Measurements from ENCODE around the gene SPNS2. TPM values are rescaled to one million over a fixed set of nuclear protein-coding genes. Genes with fewer than 3 reads are reported as not detected.

Gene SPNS2
- total RNA-seq, 2 donors from 2014 or later = 19.2 to 58.0 TPM

DNA sequence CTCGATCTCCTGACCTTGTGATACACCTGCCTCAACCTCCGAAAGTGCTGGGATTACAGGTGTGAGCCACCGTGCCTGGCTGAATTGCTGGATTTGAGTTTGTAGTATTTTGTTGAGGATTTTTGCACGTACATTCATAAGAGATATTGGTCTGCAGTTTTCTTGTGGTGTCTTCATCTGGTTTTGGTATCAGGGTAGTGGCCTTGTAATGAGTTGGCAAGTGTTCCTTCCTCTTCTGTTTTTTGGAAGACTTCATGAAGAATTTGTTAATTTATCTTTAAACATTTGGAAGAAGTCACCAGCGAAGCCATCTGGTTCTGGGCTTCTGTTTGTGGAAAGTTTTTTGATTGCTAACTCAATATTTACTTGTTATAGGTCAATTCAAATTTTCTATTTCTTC is 38.0 kb upstream of the SPNS2 start:
- no peak for TF ChIP-seq POLR2A (IDR thresholded peaks at IDR 0.05)
- TF ChIP-seq, protein P1, sequence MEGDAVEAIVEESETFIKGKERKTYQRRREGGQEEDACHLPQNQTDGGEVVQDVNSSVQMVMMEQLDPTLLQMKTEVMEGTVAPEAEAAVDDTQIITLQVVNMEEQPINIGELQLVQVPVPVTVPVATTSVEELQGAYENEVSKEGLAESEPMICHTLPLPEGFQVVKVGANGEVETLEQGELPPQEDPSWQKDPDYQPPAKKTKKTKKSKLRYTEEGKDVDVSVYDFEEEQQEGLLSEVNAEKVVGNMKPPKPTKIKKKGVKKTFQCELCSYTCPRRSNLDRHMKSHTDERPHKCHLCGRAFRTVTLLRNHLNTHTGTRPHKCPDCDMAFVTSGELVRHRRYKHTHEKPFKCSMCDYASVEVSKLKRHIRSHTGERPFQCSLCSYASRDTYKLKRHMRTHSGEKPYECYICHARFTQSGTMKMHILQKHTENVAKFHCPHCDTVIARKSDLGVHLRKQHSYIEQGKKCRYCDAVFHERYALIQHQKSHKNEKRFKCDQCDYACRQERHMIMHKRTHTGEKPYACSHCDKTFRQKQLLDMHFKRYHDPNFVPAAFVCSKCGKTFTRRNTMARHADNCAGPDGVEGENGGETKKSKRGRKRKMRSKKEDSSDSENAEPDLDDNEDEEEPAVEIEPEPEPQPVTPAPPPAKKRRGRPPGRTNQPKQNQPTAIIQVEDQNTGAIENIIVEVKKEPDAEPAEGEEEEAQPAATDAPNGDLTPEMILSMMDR (IDR thresholded peaks at IDR 0.05) = no peak
- Histone ChIP-seq H3K27ac (no peak overlapping the region), H3K9me3 (no peaks in the 10 kb centered on the region), H3K36me3 (replicated peaks in 1 of 2; ENCODE audit: insufficient read depth in 1 of 2, low read depth in 2 of 2) (no peaks in the 10 kb centered on the region), H3K4me1 (no peaks in the 10 kb centered on the region), H3K4me3 (no peak overlapping the region), H3K27me3 (no peaks in the 10 kb centered on the region)
- no peak for ATAC-seq
- intact Hi-C loops (cut with DNase I) = no loop called here
- no peak for DNase-seq
- 76% methylated on average over 5 of the region's 5 CpGs for WGBS, 2 donors

DNA sequence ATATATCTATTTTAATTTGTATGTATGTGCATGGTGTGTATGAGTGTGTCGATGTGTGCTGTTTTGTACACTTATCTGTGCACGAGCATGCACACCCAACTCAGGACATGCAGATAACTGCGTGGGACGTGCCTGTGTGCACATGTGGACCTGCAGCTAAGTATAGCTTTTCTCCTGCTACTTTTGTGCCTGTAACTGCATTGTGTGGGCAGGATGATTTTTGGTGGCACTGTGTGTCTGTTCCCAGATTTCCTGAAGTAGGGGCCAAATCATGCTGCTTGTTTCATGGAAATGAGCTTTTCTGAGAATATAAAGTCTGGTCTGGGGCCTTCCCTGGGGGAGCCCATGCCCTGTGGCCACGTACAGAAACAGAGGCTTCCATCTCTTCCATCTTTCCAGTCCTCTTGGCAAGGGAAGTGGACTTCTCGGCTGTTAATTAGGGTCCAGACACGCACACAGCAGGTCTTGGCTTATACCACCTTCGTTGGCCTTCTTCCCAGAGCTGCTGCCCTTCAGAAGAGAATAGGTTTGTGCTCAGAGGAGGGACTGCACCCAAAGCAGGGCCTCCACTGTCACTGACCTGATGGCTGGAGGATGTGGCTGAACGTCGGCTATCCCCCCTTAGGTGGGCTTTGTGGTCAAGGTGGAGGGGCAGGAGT is 34.7 kb upstream of the SPNS2 start:
- 60 to 73% methylated on average over 10 of the region's 10 CpGs for WGBS, 2 donors
- ATAC-seq (no peak), DNase-seq (no peak)
- Histone ChIP-seq H3K4me1 (no peaks in the 10 kb centered on the region), H3K27ac (no peak overlapping the region), H3K27me3 (no peaks in the 10 kb centered on the region), H3K36me3 (replicated peaks in 1 of 2; ENCODE audit: insufficient read depth in 1 of 2, low read depth in 2 of 2) (no peaks in the 10 kb centered on the region), H3K9me3 (no peaks in the 10 kb centered on the region), H3K4me3 (no peak overlapping the region)
- intact Hi-C loops (cut with DNase I) = no loop called here
- TF ChIP-seq POLR2A (IDR thresholded peaks at IDR 0.05) = no peak
- TF ChIP-seq, protein P1 (IDR thresholded peaks at IDR 0.05) = no peak

DNA sequence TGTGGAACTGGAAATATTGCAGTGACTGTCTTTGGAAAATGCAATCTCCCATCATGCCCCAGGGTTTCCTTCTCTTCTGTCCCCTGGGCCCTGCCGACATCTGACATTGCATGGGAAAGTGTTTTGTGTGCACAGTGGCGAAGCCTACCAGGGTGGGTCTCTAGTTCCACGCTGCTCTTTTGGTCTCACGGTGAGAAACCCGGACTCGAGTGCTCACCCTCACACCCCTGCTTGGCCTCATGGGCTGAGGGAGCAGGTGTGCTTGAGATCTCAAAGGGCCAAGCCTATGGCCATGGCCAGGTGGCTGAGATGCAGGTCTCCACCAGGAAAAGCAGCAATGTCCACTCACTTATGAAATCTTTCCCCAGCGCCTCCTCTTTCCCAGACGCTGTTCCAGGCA is 32.9 kb upstream of the SPNS2 start:
- no peak for TF ChIP-seq POLR2A (IDR thresholded peaks at IDR 0.05)
- TF ChIP-seq, protein P1 (IDR thresholded peaks at IDR 0.05) = no peak
- DNase-seq = no peak
- H3K4me3 ChIP-seq = no peak overlapping the region
- intact Hi-C loops (cut with DNase I) = no loop called here
- no peaks in the 10 kb centered on the region for H3K27me3 ChIP-seq
- no peaks in the 10 kb centered on the region for H3K4me1 ChIP-seq
- ATAC-seq = no peak
- no peak overlapping the region for H3K27ac ChIP-seq
- WGBS, 2 donors = 78 to 86% methylated on average over 8 of the region's 8 CpGs
- H3K9me3 ChIP-seq = no peaks in the 10 kb centered on the region
- no peaks in the 10 kb centered on the region for H3K36me3 ChIP-seq (replicated peaks in 1 of 2; ENCODE audit: insufficient read depth in 1 of 2, low read depth in 2 of 2)

DNA sequence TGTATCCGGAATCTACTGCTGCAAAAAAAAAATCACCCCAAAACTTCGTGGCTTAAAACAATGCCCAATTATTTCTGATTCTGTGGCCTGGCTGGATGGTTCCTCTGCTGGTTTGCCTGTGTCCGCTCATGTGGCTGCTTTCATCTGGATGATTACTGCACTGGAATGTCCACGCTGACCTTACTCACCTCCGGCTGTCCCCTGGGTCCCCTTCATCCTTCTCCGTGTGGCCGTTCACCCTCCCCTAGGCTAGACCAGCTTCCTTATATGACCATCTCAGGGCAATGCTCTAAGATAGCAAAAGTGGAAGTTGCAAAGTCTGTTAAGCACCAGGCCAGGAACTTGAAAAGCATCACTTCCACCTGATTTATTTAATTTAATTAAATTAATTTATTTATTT is 31.4 kb upstream of the SPNS2 start:
- intact Hi-C loops (cut with DNase I) = no loop called here
- ATAC-seq (no peak), DNase-seq (no peak)
- Histone ChIP-seq H3K4me3 (no peak overlapping the region), H3K9me3 (no peaks in the 10 kb centered on the region), H3K27ac (no peak overlapping the region), H3K27me3 (no peaks in the 10 kb centered on the region), H3K4me1 (no peaks in the 10 kb centered on the region), H3K36me3 (replicated peaks in 1 of 2; ENCODE audit: insufficient read depth in 1 of 2, low read depth in 2 of 2) (no peaks in the 10 kb centered on the region)
- 59 to 67% methylated on average over 7 of the region's 7 CpGs for WGBS, 2 donors
- TF ChIP-seq POLR2A (IDR thresholded peaks at IDR 0.05) = no peak
- TF ChIP-seq, protein P1 (IDR thresholded peaks at IDR 0.05) = no peak

DNA sequence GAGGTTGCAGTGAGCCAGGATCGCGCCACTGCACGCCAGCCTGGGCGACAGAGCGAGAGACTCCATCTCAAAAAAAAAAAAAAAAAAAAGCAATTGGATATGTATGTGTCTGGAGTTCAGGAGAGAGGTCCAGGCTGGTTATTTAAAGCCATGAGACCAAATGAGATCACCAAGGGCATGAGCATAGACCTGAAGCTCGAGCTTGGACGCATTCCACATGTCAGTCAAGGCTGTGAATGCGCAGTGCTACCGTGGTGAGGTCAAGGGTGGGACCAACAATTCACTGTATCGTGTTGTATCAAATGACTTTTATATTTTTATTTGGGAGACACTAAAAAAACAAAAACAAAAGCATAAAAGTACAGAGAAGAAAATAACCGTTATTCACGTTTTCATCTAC is 29.1 kb upstream of the SPNS2 start:
- Histone ChIP-seq H3K36me3 (replicated peaks in 1 of 2; ENCODE audit: insufficient read depth in 1 of 2, low read depth in 2 of 2) (no peaks in the 10 kb centered on the region), H3K4me3 (no peak overlapping the region), H3K27ac (no peak overlapping the region), H3K4me1 (no peaks in the 10 kb centered on the region), H3K9me3 (no peaks in the 10 kb centered on the region), H3K27me3 (no peaks in the 10 kb centered on the region)
- DNase-seq (no peak), ATAC-seq (no peak)
- TF ChIP-seq, protein P1 (IDR thresholded peaks at IDR 0.05) = no peak
- TF ChIP-seq POLR2A (IDR thresholded peaks at IDR 0.05) = no peak
- intact Hi-C loops (cut with DNase I) = no loop called here
- WGBS, 2 donors = 83 to 85% methylated on average over 12 of the region's 12 CpGs

All from body of pancreas (tissue), 4 donors.